ENCODE results near the gene MAGOH. TPM values are rescaled to one million over a fixed set of nuclear protein-coding genes. Genes with fewer than 3 reads are reported as not detected.
"Not testable (repeated sequence)": the region's sequence is repeated elsewhere in the genome, so short reads cannot be mapped to it uniquely, and the experiment has no call there.

MAGOH gene
- total and polyA plus RNA-seq, 11 donors = 18.8 to 74.2 (median 24.1) TPM

- WGBS, 4 donors = 64 to 84% (median 73%) methylated on average over 5 of the region's 5 CpGs
- no peak for DNase-seq
- intact Hi-C loops (cut with DNase I) = no loop called here
- Histone ChIP-seq H3K27me3 (no peaks in the 10 kb centered on the region), H3K36me3 (peaks cover 0 to 4% (median 0%) of the 10 kb centered on the region in 9 donors), H3K9me3 (no peaks in the 10 kb centered on the region), H3K27ac (no peak overlapping the region), H3K4me1 (peaks cover 0 to 22% (median 0%) of the 10 kb centered on the region in 12 donors), H3K4me3 (no peak overlapping the region)
- TF ChIP-seq POLR2A (IDR thresholded peaks at IDR 0.05) (no peak), CTCF (IDR thresholded peaks at IDR 0.05) (no peak)
- no peak for ATAC-seq
Measured at GRCh38 chr1:53285546-53285945, 47.2 kb upstream of the MAGOH start.

GRCh38 chr1:53284224-53285020, 46.1 kb upstream of the MAGOH start:
- no peak overlapping the region for H3K4me3 ChIP-seq
- H3K9me3 ChIP-seq = no peaks in the 10 kb centered on the region
- no peak overlapping the region for H3K27ac ChIP-seq
- ATAC-seq (no peak), DNase-seq (no peak)
- WGBS, 4 donors = 96 to 97% (median 96%) methylated on average over 8 of the region's 8 CpGs
- intact Hi-C loops (cut with DNase I) = no loop called here
- H3K27me3 ChIP-seq = no peaks in the 10 kb centered on the region
- H3K36me3 ChIP-seq = peaks cover 0 to 4% (median 0%) of the 10 kb centered on the region in 9 donors
- TF ChIP-seq CTCF (IDR thresholded peaks at IDR 0.05) (no peak), POLR2A (IDR thresholded peaks at IDR 0.05) (no peak)
- peaks cover 0 to 22% (median 0%) of the 10 kb centered on the region in 12 donors for H3K4me1 ChIP-seq

GRCh38 chr1:53283156-53283555, 44.8 kb upstream of the MAGOH start:
- DNase-seq; H3K9me3 ChIP-seq; H3K27me3 ChIP-seq; ATAC-seq; H3K27ac ChIP-seq; H3K4me3 ChIP-seq; H3K36me3 ChIP-seq; intact Hi-C loops (cut with DNase I): not testable (repeated sequence)
- 94 to 95% (median 95%) methylated on average over 12 of the region's 12 CpGs for WGBS, 4 donors
- H3K4me1 ChIP-seq = peaks cover 0 to 22% (median 0%) of the 10 kb centered on the region in 12 donors

GRCh38 chr1:53281133-53281532, 42.8 kb upstream of the MAGOH start:
- TF ChIP-seq POLR2A (IDR thresholded peaks at IDR 0.05) = no peak
- TF ChIP-seq CTCF (IDR thresholded peaks at IDR 0.05) = no peak
- Histone ChIP-seq H3K27ac (no peak overlapping the region), H3K4me3 (no peak overlapping the region), H3K27me3 (no peaks in the 10 kb centered on the region), H3K9me3 (no peaks in the 10 kb centered on the region), H3K36me3 (peaks cover 0 to 3% (median 0%) of the 10 kb centered on the region in 9 donors), H3K4me1 (peaks cover 0 to 17% (median 0%) of the 10 kb centered on the region in 12 donors)
- intact Hi-C loops (cut with DNase I) = no loop called here
- ATAC-seq = no peak
- 80 to 86% (median 82%) methylated on average over 4 to 9 of the region's 9 CpGs for WGBS, 4 donors
- no peak for DNase-seq
